Measurements from ENCODE around the gene GMNN.

The GMNN gene

GRCh38 chr6:24799541-24799915, 24.8 kb downstream of the GMNN start:
- in situ Hi-C loops (cut with MboI; ENCODE audit: low sequenced_read_pairs), result no loop called here

GRCh38 chr6:24802271-24803059, 27.7 kb downstream of the GMNN start:
- in situ Hi-C loops (cut with MboI; ENCODE audit: low sequenced_read_pairs), result no loop called here

- in situ Hi-C loops (cut with MboI; ENCODE audit: low sequenced_read_pairs), result no loop called here
These were observed 32.8 kb downstream of the GMNN start for GRCh38 chr6:24807584-24807983.

DNA sequence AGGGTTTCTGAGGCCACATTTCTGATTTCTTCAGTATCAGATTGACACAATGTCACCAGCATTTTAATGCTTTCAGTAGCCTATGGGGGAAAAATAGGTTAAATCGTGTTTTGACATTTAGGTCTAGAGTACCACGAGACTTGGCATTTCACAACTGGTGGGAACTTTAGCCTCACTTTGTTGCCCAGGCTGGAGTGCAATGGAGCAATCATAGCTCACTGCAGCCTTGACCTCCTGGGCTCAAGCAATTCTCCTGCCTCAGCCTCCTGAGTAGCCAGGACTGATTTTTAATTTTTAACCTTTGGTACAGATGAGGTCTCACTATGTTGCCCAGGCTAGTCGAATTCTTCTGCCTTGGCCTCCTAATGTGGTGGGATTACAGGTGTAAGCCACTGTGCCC, 35.0 kb downstream of the GMNN start:
- in situ Hi-C loops (cut with MboI; ENCODE audit: low sequenced_read_pairs), result no loop called here

DNA sequence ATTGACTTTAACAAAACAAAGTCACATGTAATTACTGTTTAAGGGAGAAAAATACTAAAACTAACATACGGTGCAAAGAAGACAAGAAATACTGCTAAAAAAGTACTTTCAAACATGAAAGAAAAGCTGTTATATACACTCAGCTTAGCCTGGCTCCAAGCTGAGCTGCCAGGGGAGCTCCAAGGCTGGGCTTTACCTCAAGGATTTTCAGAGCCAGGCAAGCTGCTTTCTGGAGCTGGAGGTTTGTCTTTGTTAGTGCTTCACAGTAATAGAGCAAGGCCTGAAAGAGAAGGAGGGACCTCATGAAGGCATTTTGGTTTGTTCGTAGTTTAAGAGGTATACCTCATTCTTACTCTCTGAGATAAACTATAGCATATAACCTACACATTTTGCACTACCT, 43.6 kb downstream of the GMNN start:
- in situ Hi-C loops (cut with MboI; ENCODE audit: low sequenced_read_pairs), result no loop called here

- in situ Hi-C loops (cut with MboI; ENCODE audit: low sequenced_read_pairs), result no loop called here
These were observed 47.2 kb downstream of the GMNN start for GRCh38 chr6:24821860-24822444.

DNA sequence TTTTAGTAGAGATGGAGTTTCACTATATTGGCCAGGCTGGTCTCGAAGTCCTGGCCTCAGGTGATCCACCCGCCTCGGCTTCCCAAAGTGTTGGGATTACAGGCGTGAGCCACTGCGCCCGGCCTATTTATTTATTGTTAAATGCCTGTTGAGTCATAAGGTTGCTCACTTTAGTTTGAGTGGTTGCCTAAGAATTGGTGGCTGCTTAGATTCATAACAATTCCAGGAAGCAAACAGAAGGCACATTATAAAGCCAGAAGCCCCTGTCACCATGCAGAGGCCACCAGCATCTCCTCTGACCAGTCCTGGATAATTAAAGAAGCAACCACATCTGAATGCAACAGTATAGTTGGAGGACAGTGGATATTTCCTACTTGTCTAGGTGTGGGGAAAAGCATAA, 48.0 kb downstream of the GMNN start:
- in situ Hi-C loops (cut with MboI; ENCODE audit: low sequenced_read_pairs), result no loop called here

DNA sequence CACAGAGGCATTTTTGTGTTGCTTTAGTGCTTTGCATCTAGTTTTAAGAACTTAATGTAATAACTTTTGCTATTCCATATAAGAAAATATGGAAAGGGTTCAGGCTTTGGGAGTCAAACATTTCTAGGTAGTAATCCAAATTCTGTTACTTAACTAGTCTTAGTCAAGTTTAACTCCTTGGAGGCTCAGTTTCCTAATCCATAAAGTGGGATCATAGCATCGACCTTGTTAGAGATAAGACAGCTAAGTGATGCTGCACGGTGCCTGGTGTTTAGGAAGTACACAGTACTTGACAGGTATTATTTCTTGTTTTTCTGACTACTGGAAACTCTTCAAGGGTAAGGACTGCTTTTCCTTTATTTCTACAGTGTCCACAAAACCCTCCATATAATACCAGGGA, 48.4 kb downstream of the GMNN start:
- in situ Hi-C loops (cut with MboI; ENCODE audit: low sequenced_read_pairs), result no loop called here

GRCh38 chr6:24824142-24824938, 49.6 kb downstream of the GMNN start:
- in situ Hi-C loops (cut with MboI; ENCODE audit: low sequenced_read_pairs), result no loop called here

DNA sequence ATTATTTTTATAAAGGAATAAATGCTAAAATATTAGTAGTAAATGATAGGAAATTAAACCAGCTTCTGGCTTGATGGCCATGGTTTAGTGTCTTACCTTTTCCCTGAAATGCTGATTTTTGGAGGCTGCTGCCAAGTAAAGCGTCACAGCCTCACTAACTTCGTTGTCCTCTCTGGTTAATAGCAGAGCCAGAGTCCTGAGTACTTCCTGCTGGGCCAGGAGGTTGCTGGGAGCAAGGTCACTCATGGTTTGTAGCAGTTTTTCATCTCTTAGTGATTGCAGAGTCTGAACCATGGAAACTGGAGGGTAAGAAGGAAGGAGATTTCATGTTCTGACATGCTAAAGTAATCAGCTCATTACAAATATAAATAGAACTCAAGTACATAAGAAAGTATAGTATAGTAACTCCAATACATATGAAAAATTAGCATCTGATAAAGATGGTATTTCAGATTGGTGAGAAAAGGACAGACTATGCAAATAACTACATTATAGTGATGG, 50.4 kb downstream of the GMNN start:
- in situ Hi-C loops (cut with MboI; ENCODE audit: low sequenced_read_pairs), result no loop called here

GRCh38 chr6:24827162-24827561, 52.4 kb downstream of the GMNN start:
- in situ Hi-C loops (cut with MboI; ENCODE audit: low sequenced_read_pairs), result no loop called here

GRCh38 chr6:24827970-24828369, 53.2 kb downstream of the GMNN start:
- in situ Hi-C loops (cut with MboI; ENCODE audit: low sequenced_read_pairs), result no loop called here

DNA sequence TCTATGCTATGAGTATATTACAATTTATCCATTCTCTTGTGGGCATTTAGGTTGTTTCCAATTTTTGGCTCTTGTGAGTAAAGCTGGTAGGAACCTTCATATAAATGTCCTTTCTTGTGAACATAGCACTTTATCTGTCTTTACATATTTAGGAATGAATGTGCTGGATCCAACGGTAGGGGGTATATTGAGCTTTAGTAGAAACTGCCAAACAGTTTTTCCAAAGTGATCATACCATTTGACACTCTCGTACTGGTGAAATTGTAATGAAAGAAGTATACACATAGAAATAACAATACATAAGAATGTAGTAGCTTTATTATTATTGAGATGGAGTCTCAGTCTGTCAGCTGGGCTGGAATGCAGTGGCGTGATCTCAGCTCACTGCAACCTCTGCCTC, 54.9 kb downstream of the GMNN start:
- in situ Hi-C loops (cut with MboI; ENCODE audit: low sequenced_read_pairs), result no loop called here

GRCh38 chr6:24831771-24832716, 57.3 kb downstream of the GMNN start:
- in situ Hi-C loops (cut with MboI; ENCODE audit: low sequenced_read_pairs), result no loop called here

DNA sequence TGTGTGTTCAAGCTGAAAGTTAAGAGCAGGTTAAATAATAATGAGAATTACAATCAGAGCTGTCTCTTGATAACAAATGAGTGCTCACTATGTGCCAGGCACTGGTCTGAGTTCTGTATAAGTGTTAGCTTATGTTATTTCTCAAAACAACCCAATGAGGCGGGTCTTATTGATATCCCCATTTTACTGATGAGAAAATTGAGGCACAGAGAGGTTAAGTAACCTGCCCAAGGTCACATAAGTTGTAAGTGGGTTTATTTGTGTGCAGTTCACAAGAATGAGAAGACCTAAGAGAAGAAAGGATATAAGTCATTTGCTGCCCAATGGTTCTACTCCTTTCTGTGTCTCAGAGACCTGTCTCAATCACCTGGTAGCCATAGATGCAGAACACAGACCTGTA, 58.1 kb downstream of the GMNN start:
- in situ Hi-C loops (cut with MboI; ENCODE audit: low sequenced_read_pairs), result no loop called here

DNA sequence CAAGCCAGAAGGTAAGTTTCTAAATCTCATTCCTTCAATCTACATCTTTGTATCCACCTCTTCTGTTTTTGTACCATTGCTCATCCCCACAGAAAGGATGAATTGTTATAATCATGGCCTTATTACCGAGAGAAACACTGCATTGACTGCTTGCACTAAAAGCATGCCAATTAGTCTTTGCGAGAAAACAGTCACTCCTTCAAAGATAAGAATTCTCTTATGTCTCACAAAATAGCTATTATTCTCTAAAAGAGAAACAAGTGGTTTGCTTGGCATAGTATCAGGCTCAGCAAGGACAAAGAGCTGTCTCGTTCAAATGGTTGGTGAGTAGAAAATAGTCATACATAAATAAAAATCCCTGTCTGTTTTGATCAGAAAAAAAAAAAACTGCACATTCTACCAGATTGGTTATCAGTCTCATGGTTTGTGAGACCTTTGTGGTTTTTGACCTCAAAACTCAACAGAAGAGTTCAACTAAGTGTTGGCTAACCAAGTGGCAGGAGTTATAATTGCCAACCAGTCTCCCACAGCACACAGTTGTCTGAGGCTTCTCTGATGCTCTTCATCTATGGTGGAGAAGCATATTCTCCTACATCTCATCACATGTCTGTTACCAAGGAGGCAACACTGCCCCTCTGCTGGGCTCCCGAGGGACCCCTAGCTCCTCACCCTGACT, 59.1 kb downstream of the GMNN start:
- in situ Hi-C loops (cut with MboI; ENCODE audit: low sequenced_read_pairs), result no loop called here

All from hTERT RPE-1 (cell line).